ENCODE data around the gene VIP. TPM values are rescaled to one million over a fixed set of nuclear protein-coding genes. Genes with fewer than 3 reads are reported as not detected.

Gene VIP
- total RNA-seq (2021; fragmentation: NEBNext Ultra II Directional; extraction: Animal tissue kit (Norgen Biotek cat#: 25700)) (not detected in 2 replicates), polyA plus RNA-seq (2011; rRNA removed) (not detected in 2 replicates), polyA minus RNA-seq (2011; rRNA and poly(A)+ RNA removed) (not detected in 2 replicates)
- not detected for polyA plus RNA-seq (2011; cell fraction: cytosol; rRNA removed)
- not detected for polyA plus RNA-seq (2011; cell fraction: nucleus; rRNA removed)
- polyA plus RNA-seq (2012, experiment 1 of 2), result not detected in 4 replicates
- not detected for polyA plus RNA-seq (2012, experiment 2 of 2)
- 0.02 TPM for polyA plus RNA-seq (2013, experiment 1 of 2)
- not detected for polyA plus RNA-seq (2013, experiment 2 of 2)
- polyA minus RNA-seq (2011; cell fraction: cytosol; rRNA and poly(A)+ RNA removed), result not detected
- polyA minus RNA-seq (2011; cell fraction: nucleus; rRNA and poly(A)+ RNA removed), result not detected
- long read RNA-seq, experiment 1, result 0 reads
- long read RNA-seq, experiment 2, result 0 reads

- no peaks in the 10 kb centered on the region; a peak in 1 of 7 replicates for H3K4me1 ChIP-seq (replicated peaks in 1 of 4; ENCODE audit: control insufficient read depth in 3 of 4, insufficient read depth in 4 of 4, low read length in 3 of 4)
- no peak within 1 kb of the TSS for H4K5ac ChIP-seq (ENCODE audit: insufficient read length, low read depth, low read length)
- H3K4me3 ChIP-seq (ENCODE audit: extremely low read depth in 1 of 4, insufficient read depth in 2 of 4, low read depth in 3 of 4, low read length in 4 of 4), result no peak within 1 kb of the TSS
- H4K91ac ChIP-seq (replicated peaks; ENCODE audit: insufficient read length, low read length), result no peak within 1 kb of the TSS
- CTCF ChIA-PET (ENCODE audit: partially characterized antibody), result interaction anchor here (0.7 to 5.2 kb wide), 5 partner anchors 23 to 203 kb away, joined by 3 to 79 read pairs (median 3); no protein-coding TSS in a partner anchor
- WGBS, 2 experiments (ENCODE audit: extremely low coverage in 1 of 2, insufficient coverage in 1 of 2, insufficient read length in 1 of 2, insufficient replicate concordance in 2 of 2, low coverage in 1 of 2, low lambda C conversion rate in 2 of 2, missing lambda C conversion rate in 1 of 2), result 22% methylated on average over 5 of the region's 5 CpGs; no CpG with 5 or more reads in 1 of the 2 experiments
- H3K79me1 ChIP-seq (ENCODE audit: low read depth, low read length), result no peaks in the 10 kb centered on the region
- no peaks in the 10 kb centered on the region for H3K23me2 ChIP-seq (ENCODE audit: low read depth, low read length)
- FAIRE-seq (peak; percentile 92), DNase-seq (ENCODE audit: low read depth in 1 of 2, low spot score in 2 of 2) (peak; percentile 36 to 54)
- H3K27ac ChIP-seq (ENCODE audit: low read depth, low read length), result no peak within 1 kb of the TSS
- no peak within 1 kb of the TSS for H2AK5ac ChIP-seq (ENCODE audit: low read depth, low read length)
- no peak within 1 kb of the TSS for H3K23ac ChIP-seq (ENCODE audit: insufficient read length)
- H3K36me3 ChIP-seq (ENCODE audit: control insufficient read depth in 2 of 4, insufficient read depth in 4 of 4, low read length in 3 of 4), result no peaks in the 10 kb centered on the region
- H3K56ac ChIP-seq (replicated peaks; ENCODE audit: insufficient read length, low read depth, low read length), result no peak within 1 kb of the TSS
- H2BK20ac ChIP-seq (ENCODE audit: low read length), result no peak within 1 kb of the TSS
- H3K79me2 ChIP-seq (ENCODE audit: control insufficient read depth in 1 of 2, insufficient read depth in 2 of 2, low read length in 2 of 2), result no peaks in the 10 kb centered on the region
- TF ChIP-seq SIN3A (conservative IDR thresholded peaks at IDR 0.05 in 1 of 2, IDR thresholded peaks at IDR 0.05 in 1 of 2; ENCODE audit: low read depth in 1 of 2, low read length in 2 of 2), result peak; percentile 61 to 72; a peak in 1 of 4 replicates
- peak in 1 of 2 experiments; percentile 30; a peak in 1 of 4 replicates for TF ChIP-seq RAD21 (IDR thresholded peaks at IDR 0.05 in 1 of 2, conservative IDR thresholded peaks at IDR 0.05 in 1 of 2; ENCODE audit: low read depth in 2 of 2, low read length in 2 of 2)
- no peak for TF ChIP-seq ZNF274 (IDR thresholded peaks at IDR 0.05; ENCODE audit: borderline replicate concordance, extremely low read depth, low read length)
- peak; percentile 59; the same call in 1 of the 2 replicates for TF ChIP-seq YY1 (IDR thresholded peaks at IDR 0.05; ENCODE audit: low read depth, low read length)
- TF ChIP-seq RNF2 (IDR thresholded peaks at IDR 0.05; ENCODE audit: borderline replicate concordance, low read depth, low read length, missing control alignments, poor library complexity, severe bottlenecking), result no peak
- H2BK15ac ChIP-seq (ENCODE audit: low read length), result no peak within 1 kb of the TSS
- no peak within 1 kb of the TSS for H3K4me2 ChIP-seq (ENCODE audit: insufficient read depth in 1 of 2, low read depth in 2 of 2, low read length in 2 of 2)
- no peaks in the 10 kb centered on the region for H3K9me3 ChIP-seq (ENCODE audit: insufficient read depth in 2 of 2, low read depth in 1 of 2, low read length in 1 of 2)
- no peak within 1 kb of the TSS for H3K14ac ChIP-seq (ENCODE audit: insufficient read length)
- no peak within 1 kb of the TSS for H3K18ac ChIP-seq (ENCODE audit: extremely low read depth, low read length)
- H2BK12ac ChIP-seq (ENCODE audit: low read depth, low read length), result no peak within 1 kb of the TSS
- H4K20me1 ChIP-seq (replicated peaks in 1 of 2; ENCODE audit: control insufficient read depth in 1 of 2, insufficient read depth in 2 of 2, low read length in 2 of 2), result no peaks in the 10 kb centered on the region
- no peak within 1 kb of the TSS for H3K9ac ChIP-seq (replicated peaks in 1 of 4; ENCODE audit: extremely low read depth in 1 of 4, low read depth in 3 of 4, low read length in 3 of 4)
- no peak within 1 kb of the TSS for H4K8ac ChIP-seq (ENCODE audit: extremely low read depth, insufficient read depth, low read length)
- no peak within 1 kb of the TSS for H2AFZ ChIP-seq (ENCODE audit: low read length)
- H2BK5ac ChIP-seq (ENCODE audit: low read depth, low read length), result no peak within 1 kb of the TSS
- POLR2A ChIA-PET (ENCODE audit: partially characterized antibody), result interaction anchor here (1.0 kb wide), 1 partner anchor 198 kb away, joined by 3 read pairs; no protein-coding TSS in a partner anchor
- no peak within 1 kb of the TSS for H2BK120ac ChIP-seq (replicated peaks; ENCODE audit: low read depth, low read length)
- no peak within 1 kb of the TSS for H3K4ac ChIP-seq (replicated peaks; ENCODE audit: insufficient read length, low read depth, low read length)
- H3K27me3 ChIP-seq (replicated peaks in 1 of 4; ENCODE audit: control insufficient read depth in 3 of 4, extremely low read depth in 1 of 4, insufficient read depth in 3 of 4, low read length in 3 of 4), result no peaks in the 10 kb centered on the region
Observed at GRCh38 chr6:152750694-152751093, at the start of gene VIP. TSS of gene VIP (plus strand) at chr6:152750797. CDS start at chr6:152752178, 1,381 bp downstream.
